GM04503 (cell line): Measurements from ENCODE around the gene POLD1.

Experiments
- DNase-seq: peaks from one replicate; pipeline ENCODE4 v3.0.0-alpha.2; 2012; ENCODE audit warnings: low read depth

POLD1 gene

GRCh38 chr19:50418176-50419021, 34.3 kb downstream of the POLD1 start, which contains the start of gene SPIB:
TSS of gene SPIB (plus strand) at chr19:50418938. CDS start at chr19:50418963, 25 bp downstream.
- no peak for DNase-seq

DNA sequence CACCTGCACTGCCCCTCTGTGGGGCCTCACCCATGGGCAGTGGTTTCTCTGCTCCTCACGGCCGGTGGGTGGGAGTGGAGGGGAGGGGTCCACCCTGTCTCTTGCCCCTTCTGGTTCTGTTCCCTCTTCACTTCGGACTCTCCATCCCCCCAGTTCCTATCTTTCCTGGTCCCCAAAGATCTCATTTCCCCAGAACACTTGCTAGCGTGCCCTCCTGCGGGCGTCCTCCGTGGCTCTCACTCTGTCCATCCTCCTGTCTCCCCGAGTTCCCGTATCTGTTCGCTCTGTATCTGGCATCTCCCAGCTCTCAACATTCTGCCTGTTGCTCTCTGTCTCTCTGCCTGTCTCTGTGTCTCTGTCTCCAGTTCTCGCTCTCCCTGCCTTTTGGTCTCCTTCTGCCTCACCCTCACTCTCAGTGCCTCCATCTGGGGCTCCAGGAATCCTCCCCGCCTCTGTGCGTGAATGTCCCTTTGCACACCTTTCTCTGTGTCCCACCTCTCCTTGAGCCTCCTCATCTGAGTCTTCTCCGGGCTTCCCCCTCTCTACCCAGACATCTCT, 35.0 kb downstream of the POLD1 start:
- DNase-seq: no peak

DNA sequence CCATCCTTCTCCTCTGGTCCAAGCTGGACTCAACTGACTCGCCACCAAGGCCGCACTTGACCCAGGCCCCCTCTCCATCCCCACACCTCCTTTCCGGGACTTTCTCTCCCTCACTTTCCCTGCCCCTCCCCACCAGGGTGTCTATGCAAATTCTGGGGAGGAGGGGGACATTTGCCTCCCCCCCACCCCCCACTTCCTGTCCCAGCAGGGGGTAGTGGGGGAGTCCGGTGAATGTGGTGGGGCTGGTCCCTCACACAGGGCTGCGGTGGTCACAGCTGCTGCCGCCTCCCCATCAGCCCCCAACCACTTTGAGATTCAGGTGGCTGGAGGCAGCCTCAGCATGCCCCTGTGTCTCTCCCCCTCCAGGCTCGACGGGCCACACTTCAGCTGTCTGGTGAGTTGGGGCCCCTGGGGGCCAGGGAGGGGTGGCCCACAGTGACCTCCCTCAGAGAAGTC, 35.5 kb downstream of the POLD1 start:
- DNase-seq: no peak

- no peak for DNase-seq
Observed at GRCh38 chr19:50420127-50420526, 36.0 kb downstream of the POLD1 start.

DNA sequence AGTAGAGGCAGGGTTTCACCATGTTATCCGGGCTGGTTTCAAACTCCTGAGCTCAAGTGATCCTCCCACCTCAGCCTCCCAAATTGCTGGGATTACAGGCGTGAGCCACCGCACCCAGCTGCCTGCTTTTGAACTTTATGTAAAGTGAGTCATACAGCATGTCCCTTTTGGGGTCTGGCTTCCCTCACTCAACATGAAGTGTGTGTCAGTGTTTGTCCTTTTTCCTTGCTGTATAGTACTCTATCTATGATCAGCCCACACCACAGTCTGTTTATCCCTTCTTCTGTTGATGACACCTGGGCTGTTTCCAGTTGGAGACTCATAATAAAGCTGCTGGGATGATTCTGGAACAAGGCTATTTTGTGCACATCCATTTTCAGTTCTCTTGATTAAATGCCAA, 36.7 kb downstream of the POLD1 start:
- DNase-seq: no peak

DNA sequence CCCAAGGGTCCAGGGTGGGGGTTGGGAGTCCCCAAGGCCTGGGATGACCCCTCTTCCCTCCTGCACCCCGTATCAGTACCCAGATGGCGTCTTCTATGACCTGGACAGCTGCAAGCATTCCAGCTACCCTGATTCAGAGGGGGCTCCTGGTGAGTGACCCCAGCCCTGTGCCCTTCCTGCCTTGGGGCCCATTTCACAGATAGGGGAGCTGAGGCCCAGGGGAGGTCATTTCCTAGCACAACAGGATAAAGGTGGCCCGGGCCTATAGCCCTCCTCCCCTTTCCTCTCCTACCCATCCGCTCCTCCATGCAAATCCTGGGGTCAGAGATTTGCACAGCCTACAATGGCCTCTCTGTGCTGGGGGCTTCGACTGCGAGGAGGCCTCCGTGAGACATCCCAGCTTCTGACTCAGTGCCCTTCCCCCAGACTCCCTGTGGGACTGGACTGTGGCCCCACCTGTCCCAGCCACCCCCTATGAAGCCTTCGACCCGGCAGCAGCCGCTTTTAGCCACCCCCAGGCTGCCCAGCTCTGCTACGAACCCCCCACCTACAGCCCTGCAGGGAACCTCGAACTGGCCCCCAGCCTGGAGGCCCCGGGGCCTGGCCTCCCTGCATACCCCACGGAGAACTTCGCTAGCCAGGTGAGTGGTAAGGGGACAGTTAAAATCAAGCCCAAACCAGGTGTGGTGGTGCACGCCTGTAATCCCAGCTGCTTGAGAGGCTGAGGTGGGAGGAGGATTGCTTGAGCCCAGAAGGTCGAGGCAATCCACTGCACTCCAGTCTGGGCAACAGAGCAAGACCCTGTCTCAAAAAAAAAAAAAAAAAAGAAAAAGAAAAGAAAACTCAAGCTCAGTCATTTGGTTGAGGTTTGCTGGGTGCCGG, 38.5 kb downstream of the POLD1 start:
- DNase-seq: no peak

GRCh38 chr19:50423279-50424113, 39.3 kb downstream of the POLD1 start:
- no peak for DNase-seq

- DNase-seq: no peak
Observed at GRCh38 chr19:50425581-50425980, 41.4 kb downstream of the POLD1 start.

DNA sequence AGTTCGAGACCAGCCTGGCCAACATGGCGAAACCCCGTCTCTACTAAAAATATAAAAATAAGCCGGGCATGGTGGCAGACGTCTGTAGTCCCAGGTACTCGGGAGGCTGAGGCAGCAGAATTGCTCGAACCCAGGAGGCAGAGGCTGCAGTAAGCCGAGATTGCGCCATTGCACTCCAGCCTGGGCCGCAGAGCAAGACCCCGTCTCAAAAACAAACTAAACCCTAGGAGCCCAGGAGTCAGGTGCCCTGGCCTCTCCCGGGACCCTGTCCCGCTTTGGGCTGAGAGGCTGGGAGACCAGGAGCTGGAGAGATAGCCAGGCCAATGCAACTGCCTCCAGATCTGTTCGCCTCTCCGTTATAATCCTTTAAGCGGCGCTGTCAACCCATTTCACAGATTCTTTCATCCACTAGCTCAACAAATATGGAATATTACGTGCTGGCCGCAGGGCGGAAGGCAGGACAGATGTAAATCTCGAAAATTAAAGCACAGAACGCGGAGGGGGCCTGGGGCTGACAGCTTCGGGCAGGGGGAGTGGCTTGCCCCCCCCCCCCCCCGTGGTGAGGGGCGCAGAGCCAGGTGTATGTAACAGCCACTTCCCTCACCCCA, 43.3 kb downstream of the POLD1 start:
- no peak for DNase-seq

DNA sequence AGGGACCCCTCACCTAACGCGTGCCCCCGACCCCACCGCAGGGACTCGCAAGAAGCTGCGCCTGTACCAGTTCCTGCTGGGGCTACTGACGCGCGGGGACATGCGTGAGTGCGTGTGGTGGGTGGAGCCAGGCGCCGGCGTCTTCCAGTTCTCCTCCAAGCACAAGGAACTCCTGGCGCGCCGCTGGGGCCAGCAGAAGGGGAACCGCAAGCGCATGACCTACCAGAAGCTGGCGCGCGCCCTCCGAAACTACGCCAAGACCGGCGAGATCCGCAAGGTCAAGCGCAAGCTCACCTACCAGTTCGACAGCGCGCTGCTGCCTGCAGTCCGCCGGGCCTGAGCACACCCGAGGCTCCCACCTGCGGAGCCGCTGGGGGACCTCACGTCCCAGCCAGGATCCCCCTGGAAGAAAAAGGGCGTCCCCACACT, 43.9 kb downstream of the POLD1 start:
- peak; percentile 18 for DNase-seq

- no peak for DNase-seq
Observed at GRCh38 chr19:50428772-50429463, 44.8 kb downstream of the POLD1 start.

- DNase-seq: no peak
Observed at GRCh38 chr19:50430888-50431342, 46.8 kb downstream of the POLD1 start.

- no peak for DNase-seq
Observed at GRCh38 chr19:50431343-50432220, 47.4 kb downstream of the POLD1 start.

GRCh38 chr19:50432221-50433028, 48.3 kb downstream of the POLD1 start, which contains the start of gene MYBPC2:
TSS of gene MYBPC2 (plus strand) at chr19:50432892. CDS start at chr19:50432954, 62 bp downstream.
- DNase-seq: no peak

DNA sequence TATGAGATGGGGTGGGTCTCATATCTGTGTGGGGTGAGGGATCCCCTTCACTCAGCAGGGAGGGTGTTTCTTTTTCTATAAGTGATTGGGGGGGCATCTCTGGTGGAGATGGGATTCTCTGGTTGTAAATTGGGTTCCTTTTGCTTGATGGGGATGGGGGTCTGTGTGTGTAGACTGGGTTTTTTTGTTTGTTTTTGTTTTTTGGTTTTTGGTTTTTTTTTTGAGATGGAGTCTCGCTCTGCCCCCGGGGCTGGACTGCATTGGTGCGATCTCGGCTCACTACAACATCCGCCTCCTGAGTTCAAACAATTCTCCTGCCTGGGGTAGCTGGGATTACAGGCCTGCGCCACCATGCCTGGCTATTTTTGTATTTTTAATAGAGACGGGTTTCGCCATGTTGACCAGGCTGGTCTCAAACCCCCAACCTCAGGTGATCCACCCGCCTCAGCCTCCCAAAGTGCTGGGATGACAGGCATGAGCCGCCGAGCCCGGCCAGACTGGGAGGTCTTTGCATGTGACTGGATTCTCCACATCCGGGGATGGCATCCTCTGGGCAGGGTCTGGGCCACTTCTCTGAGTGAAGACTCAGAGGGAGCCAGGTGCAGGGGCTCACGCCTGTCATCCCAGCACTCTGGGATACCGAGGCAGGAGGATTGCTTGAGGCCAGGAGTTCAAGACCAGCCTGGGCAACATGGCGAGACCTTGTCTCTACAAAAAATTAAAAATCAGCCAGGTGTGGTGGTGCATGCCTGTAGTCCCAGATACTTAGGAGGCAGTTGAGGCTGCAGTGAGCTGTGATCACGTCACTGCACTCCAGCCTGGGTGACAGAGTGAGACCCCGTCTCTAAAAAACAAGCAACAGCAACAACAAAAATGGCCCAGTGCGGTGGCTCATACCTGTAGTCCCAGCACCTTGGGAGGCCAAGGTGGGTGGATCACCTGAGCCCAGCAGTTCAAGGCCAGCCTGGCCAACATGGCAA, 49.3 kb downstream of the POLD1 start:
- DNase-seq: no peak

DNA sequence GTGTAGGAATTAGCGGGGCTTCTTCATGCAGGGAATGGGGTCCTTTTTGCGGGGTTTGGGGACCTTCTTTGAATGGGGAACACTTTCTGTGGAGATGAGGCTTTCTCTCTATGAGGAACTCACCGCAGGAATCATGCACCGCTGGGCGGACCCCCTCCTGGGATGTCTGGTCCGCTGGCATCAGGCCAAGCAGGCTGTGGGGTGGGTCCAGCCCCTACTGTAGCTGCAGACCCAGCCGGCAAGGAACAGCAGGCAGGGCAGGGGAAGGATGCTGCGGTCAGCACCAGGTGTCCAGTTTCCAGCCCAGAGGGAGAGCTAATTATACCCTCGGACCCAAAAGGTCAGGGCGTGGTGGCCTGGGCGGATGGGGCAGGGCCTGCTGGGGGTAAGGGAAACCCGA, 50.4 kb downstream of the POLD1 start:
- DNase-seq: no peak

DNA sequence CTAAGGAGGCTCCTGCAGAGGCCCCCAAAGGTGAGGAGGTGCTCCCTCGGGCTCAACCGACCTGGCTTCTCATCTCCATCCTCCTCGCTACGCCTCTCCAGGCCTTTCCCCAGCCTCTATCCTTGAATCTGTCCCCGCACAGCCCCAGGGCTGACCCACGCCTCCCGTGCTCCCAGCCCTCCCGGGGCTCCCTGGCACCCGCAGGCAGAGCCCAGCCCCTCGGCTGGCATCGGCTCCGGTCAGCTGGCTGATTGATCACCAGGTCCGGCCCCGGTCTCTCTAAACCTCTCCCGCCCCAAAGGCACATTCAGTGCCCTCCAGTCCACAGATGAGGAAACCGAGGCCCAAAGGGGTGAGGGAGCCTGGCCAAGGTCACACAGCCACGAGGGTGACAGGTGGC, 51.1 kb downstream of the POLD1 start:
- DNase-seq: no peak
